ENCODE measurements around the gene RAB3A. TPM values are rescaled to one million over a fixed set of nuclear protein-coding genes. Genes with fewer than 3 reads are reported as not detected.
A peak's percentile ranks its signal among the peaks of the same experiment; 100 is the strongest.

Gene RAB3A
- total and polyA plus RNA-seq, 9 donors = 1.5 to 5.4 (median 3.7) TPM

DNA sequence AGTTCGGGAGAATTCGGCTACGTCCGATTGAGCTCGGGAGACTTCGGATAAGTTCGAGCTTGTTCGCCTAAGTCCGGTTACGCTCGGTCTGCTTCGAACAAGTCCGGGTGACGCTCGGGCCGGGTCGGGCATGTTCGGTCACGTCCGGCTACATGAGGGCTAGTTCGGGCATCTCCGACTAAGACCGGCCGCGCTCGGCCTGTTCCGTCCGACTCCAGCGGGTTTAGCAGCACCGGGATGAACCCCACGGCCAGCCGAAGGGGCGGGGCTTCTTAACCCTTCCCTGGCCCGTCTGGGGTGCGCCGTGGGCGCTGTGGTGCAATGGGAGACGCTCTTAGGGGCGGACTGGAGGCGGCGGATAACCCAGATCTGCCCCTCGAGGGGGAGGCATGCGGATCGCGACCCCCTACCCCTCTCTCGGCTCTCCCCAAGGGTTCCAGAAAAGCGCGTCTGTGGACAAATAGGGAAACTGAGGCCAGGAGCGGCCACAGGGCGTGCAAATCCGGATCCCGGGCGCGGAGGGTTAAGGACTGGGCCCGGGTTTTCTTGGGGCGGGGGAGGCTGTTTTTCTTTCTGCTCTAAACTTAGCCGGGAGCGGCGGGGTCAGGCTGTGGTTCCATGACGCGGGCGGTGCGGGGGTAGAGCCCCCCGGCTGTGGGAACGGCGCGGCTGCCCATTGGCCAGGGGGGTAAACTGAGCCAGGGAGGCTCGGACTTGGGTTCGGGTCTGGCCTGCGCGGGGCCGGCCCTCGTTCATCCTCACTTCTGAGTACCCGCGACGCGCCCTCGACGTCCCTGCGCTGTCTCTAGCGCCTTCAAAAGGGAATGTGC lies 20.9 kb upstream of the RAB3A start:
- Histone ChIP-seq H3K27ac (ENCODE audit: low read length) (peak overlapping the region; percentile 67), H3K4me1 (ENCODE audit: control insufficient read depth, insufficient read depth, low read length) (peaks cover 34% of the 10 kb centered on the region), H3K9me3 (replicated peaks; ENCODE audit: control insufficient read depth, low read depth, low read length) (no peaks in the 10 kb centered on the region), H3K27me3 (ENCODE audit: control insufficient read depth, insufficient read depth, low read length) (peaks cover 65% of the 10 kb centered on the region), H3K36me3 (ENCODE audit: control insufficient read depth, insufficient read depth, low read length) (no peaks in the 10 kb centered on the region), H3K4me3 (ENCODE audit: low read length) (peak overlapping the region; percentile 45)
- DNase-seq = peak; percentile 98
- 2% methylated on average over 78 of the region's 81 CpGs for WGBS (ENCODE audit: insufficient coverage)

DNA sequence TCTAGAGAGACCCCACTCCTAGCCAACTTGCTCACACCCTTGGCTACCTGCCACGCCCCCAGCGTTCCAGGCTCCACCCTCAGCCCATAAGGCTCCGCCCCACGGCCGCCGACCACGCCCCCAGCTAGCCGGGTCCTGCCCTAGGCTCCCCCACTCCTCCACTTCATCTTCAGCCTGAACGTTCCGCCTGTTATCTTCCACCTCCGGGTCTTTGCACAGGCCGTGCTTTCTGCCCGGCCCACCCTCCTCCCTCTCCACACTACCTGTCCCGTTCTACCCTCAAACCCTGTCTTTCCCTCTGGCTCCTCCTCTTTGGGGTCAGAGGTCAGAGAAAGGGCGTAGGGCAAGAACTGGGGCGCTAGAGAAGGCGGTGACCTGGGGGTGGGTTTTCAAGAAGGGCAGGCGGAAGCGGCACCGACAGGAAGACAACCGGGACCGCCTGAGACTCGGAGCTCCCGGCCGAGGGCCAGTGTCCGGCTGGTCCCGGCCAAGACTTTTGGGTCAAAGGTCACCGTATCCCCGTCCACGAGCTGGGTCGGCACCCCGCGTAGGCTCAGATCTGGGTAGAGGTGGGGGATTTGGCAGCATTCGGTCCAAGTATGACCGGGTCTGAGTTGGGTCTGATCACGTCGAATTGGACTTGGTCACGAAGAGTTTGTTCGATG lies 20.1 kb upstream of the RAB3A start:
- H3K4me3 ChIP-seq (ENCODE audit: low read length) = peak overlapping the region; percentile 45
- H3K27me3 ChIP-seq (ENCODE audit: control insufficient read depth, insufficient read depth, low read length) = peaks cover 63% of the 10 kb centered on the region
- H3K9me3 ChIP-seq (replicated peaks; ENCODE audit: control insufficient read depth, low read depth, low read length) = no peaks in the 10 kb centered on the region
- H3K4me1 ChIP-seq (ENCODE audit: control insufficient read depth, insufficient read depth, low read length) = peaks cover 34% of the 10 kb centered on the region
- 5% methylated on average over 35 of the region's 39 CpGs for WGBS (ENCODE audit: insufficient coverage)
- no peaks in the 10 kb centered on the region for H3K36me3 ChIP-seq (ENCODE audit: control insufficient read depth, insufficient read depth, low read length)
- peak overlapping the region; percentile 13 for H3K27ac ChIP-seq (ENCODE audit: low read length)
- peak; percentile 24 for DNase-seq

DNA sequence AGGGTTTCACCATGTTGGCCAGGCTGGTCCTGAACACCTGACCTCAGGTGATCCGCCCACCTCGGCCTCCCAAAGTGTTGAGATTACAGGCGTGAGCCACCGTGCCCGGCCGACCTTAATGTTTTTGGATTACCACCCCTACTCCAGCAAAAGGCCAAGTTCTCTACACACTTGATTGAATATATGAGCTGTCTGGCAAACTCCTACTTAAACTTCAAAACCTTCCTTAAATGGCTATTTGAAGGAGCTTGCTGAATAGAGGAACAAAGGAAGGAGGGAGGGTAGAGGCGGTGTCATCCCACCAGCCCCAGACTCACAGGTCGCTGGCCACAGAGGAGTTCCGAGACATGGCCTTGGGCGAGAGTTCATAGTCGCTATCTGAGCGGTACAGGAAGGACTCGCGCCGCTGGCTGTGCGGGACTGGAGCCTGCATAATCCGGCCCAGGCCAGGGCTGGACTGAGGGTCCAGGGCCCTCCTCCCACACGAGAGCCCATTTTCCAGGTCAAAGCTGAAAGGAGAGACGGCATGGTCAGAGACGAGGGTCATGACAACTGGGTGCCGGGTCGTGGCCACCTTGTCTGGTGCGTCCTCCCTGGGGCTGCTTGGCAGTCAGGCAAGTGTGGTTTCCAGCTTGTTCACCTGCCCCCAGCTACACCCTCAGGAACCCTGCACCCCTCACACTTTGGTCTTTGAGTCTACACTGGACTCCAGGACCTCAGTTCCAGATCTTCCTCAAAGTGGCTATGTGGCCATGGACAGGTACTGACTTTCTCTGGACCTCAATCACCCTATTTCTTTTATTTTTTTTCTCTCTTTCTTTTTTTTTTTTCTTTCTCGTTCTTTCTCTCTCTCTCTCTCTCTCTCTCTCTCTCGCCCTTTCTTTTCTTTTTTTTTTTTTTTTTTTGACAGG lies 18.2 kb upstream of the RAB3A start:
- peaks cover 57% of the 10 kb centered on the region for H3K27me3 ChIP-seq (ENCODE audit: control insufficient read depth, insufficient read depth, low read length)

DNA sequence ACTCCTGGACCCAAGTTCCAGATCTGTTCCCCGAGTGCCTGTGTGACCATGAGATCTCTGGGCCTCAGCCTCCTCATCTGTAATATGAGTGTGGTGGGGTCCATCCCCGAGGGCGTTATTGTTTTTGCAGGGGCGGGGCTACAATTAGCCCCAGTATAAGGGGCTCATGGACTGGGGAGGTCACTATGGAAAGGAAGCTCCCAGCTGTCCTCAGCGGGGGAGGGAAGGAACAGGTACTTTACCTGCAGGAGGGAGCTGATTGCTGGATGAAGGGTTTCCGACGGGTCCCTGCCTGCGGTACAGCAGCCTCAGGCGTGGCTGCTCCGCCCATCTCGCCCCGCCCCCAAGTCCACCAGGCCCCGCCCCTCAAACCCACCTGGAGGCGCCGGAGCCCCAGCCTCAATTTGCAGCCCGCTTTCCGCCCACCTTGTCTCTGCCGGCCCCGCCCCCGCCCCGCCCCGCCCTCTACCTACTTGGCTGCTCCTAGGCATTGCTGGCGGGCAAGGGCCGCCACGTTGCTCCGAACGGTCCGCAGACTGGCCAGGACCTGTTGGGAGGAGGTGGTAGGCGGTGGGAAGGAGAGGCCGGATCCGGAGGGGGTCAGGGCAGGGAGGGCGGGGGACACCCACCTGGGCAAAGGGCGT lies 16.9 kb upstream of the RAB3A start:
- no peak overlapping the region for H3K4me3 ChIP-seq (ENCODE audit: low read length)

More for the DNA sequence above, 18.2 kb upstream of the RAB3A start:
- no peak for DNase-seq
- Histone ChIP-seq H3K4me1 (ENCODE audit: control insufficient read depth, insufficient read depth, low read length) (peaks cover 21% of the 10 kb centered on the region), H3K27ac (ENCODE audit: low read length) (no peak overlapping the region), H3K36me3 (ENCODE audit: control insufficient read depth, insufficient read depth, low read length) (no peaks in the 10 kb centered on the region), H3K9me3 (replicated peaks; ENCODE audit: control insufficient read depth, low read depth, low read length) (no peaks in the 10 kb centered on the region), H3K4me3 (ENCODE audit: low read length) (no peak overlapping the region)
- 85% methylated on average over 19 of the region's 25 CpGs for WGBS (ENCODE audit: insufficient coverage)

DNA sequence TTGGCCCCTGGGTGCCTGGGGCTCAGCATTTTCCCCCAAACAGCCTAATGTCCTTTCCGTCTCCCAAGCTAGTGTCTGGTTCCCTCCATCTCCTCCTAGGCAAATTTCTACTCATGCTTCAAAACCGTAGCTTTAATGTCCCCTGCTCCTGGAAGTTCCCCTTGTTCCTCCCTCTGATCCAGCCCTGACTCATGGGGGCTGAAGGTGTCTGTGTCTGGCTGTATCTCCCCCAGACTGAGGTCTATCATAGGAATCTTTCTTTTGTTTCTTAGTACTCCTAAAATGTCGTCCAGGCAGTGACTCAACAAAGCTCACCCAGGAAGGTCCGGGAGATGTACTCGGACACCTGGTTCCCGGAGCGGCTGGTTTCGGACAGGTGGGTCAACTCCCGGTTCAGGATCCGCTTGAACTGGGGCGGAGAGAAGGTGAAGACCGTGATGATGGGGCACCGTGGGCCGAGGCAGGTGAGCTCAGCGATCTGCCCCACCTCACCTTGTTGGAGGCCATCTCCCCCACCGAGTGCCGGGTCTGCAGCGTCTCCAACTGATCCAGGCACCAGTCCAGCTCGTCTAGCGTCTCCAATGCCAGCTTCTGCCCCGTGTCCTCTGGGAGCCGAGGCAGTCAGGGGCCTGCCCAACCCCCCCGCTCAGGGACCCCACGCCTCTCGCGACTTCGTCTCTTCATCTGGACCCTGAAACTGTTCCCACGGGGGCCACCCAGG lies 16.2 kb upstream of the RAB3A start:
- 57% methylated on average over 25 of the region's 28 CpGs for WGBS (ENCODE audit: insufficient coverage)
- H3K27ac ChIP-seq (ENCODE audit: low read length) = no peak overlapping the region
- H3K27me3 ChIP-seq (ENCODE audit: control insufficient read depth, insufficient read depth, low read length) = peaks cover 38% of the 10 kb centered on the region
- no peak for DNase-seq
- no peaks in the 10 kb centered on the region for H3K9me3 ChIP-seq (replicated peaks; ENCODE audit: control insufficient read depth, low read depth, low read length)
- peaks cover 10% of the 10 kb centered on the region for H3K4me1 ChIP-seq (ENCODE audit: control insufficient read depth, insufficient read depth, low read length)
- H3K4me3 ChIP-seq (ENCODE audit: low read length) = no peak overlapping the region
- no peaks in the 10 kb centered on the region for H3K36me3 ChIP-seq (ENCODE audit: control insufficient read depth, insufficient read depth, low read length)

More for the DNA sequence above, 16.9 kb upstream of the RAB3A start:
- no peak overlapping the region for H3K27ac ChIP-seq (ENCODE audit: low read length)
- H3K9me3 ChIP-seq (replicated peaks; ENCODE audit: control insufficient read depth, low read depth, low read length) = no peaks in the 10 kb centered on the region
- 3% methylated on average over 11 of the region's 33 CpGs for WGBS (ENCODE audit: insufficient coverage)
- peaks cover 45% of the 10 kb centered on the region for H3K27me3 ChIP-seq (ENCODE audit: control insufficient read depth, insufficient read depth, low read length)
- no peaks in the 10 kb centered on the region for H3K36me3 ChIP-seq (ENCODE audit: control insufficient read depth, insufficient read depth, low read length)
- peaks cover 17% of the 10 kb centered on the region for H3K4me1 ChIP-seq (ENCODE audit: control insufficient read depth, insufficient read depth, low read length)
- DNase-seq = no peak

DNA sequence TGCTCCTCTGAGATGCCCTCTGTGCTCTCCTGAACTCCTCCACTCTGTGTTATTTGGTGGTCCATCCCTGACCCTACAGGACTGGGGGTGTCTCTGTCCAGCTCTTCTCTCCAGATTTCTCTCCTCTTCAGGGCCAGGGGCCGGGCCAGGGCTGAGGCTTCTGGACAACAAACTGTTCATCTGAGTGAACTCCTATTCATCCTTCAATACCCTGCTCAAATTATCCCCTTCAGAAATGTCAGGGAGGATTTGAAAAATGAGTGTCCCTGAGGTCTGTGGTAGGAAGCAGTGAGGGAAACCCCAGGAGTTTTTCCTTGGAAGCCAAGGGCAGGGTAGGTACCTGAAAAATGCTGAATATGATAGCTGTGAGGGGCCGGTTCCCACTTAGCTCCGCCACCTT lies 14.8 kb upstream of the RAB3A start:
- DNase-seq = no peak
- 100% methylated on average over 1 of the region's 3 CpGs for WGBS (ENCODE audit: insufficient coverage)
- no peak overlapping the region for H3K27ac ChIP-seq (ENCODE audit: low read length)
- H3K27me3 ChIP-seq (ENCODE audit: control insufficient read depth, insufficient read depth, low read length) = peaks cover 27% of the 10 kb centered on the region
- H3K9me3 ChIP-seq (replicated peaks; ENCODE audit: control insufficient read depth, low read depth, low read length) = no peaks in the 10 kb centered on the region
- H3K36me3 ChIP-seq (ENCODE audit: control insufficient read depth, insufficient read depth, low read length) = no peaks in the 10 kb centered on the region
- no peaks in the 10 kb centered on the region for H3K4me1 ChIP-seq (ENCODE audit: control insufficient read depth, insufficient read depth, low read length)
- H3K4me3 ChIP-seq (ENCODE audit: low read length) = no peak overlapping the region

DNA sequence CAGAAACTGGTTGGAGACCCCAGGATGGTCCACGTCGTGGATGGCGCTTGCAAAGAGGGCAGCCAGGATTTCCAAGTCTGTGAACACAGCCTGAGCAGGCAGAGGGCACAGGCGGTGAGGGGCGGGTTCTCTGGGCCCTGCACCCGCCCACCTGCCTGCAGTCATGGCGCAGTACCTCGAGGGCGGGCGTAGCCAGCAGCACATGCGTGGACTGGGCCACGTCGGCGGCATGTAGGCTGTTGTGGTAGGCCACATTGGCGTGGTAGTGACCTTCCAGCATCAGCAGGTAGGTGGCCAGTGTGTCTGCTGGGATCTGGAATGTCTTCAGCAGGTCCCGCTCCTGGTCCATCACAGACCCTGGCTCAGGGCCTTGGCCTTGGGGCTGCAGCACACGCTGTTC lies 14.3 kb upstream of the RAB3A start:
- Histone ChIP-seq H3K9me3 (replicated peaks; ENCODE audit: control insufficient read depth, low read depth, low read length) (no peaks in the 10 kb centered on the region), H3K36me3 (ENCODE audit: control insufficient read depth, insufficient read depth, low read length) (no peaks in the 10 kb centered on the region), H3K4me3 (ENCODE audit: low read length) (no peak overlapping the region), H3K27me3 (ENCODE audit: control insufficient read depth, insufficient read depth, low read length) (peaks cover 26% of the 10 kb centered on the region), H3K4me1 (ENCODE audit: control insufficient read depth, insufficient read depth, low read length) (no peaks in the 10 kb centered on the region), H3K27ac (ENCODE audit: low read length) (no peak overlapping the region)
- no peak for DNase-seq
- 84% methylated on average over 17 of the region's 17 CpGs for WGBS (ENCODE audit: insufficient coverage)

DNA sequence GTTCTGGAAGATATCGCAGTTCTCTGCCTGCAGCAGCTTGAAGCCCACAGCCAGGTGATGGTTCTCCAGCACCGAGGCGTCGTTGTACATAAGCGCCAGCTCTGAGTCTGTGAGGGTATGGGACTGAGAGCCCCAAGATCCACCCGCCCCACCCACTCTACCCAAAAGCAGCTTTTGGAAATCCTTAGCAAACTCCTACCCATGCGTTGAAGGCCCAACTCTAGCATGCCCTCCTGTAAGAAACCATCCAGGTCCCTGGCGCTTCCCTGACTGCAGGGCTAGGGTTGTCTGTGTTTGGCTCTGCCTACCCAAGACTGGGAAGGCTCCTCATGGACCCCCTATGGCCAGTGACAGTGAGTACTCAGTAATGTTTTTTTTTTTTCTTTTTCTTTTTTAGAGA lies 12.9 kb upstream of the RAB3A start:
- no peak for DNase-seq
- H3K27ac ChIP-seq (ENCODE audit: low read length) = no peak overlapping the region
- H3K36me3 ChIP-seq (ENCODE audit: control insufficient read depth, insufficient read depth, low read length) = no peaks in the 10 kb centered on the region
- no peaks in the 10 kb centered on the region for H3K4me1 ChIP-seq (ENCODE audit: control insufficient read depth, insufficient read depth, low read length)
- H3K9me3 ChIP-seq (replicated peaks; ENCODE audit: control insufficient read depth, low read depth, low read length) = no peaks in the 10 kb centered on the region
- WGBS (ENCODE audit: insufficient coverage) = 100% methylated on average over 1 of the region's 8 CpGs
- H3K4me3 ChIP-seq (ENCODE audit: low read length) = no peak overlapping the region
- H3K27me3 ChIP-seq (ENCODE audit: control insufficient read depth, insufficient read depth, low read length) = peaks cover 18% of the 10 kb centered on the region

DNA sequence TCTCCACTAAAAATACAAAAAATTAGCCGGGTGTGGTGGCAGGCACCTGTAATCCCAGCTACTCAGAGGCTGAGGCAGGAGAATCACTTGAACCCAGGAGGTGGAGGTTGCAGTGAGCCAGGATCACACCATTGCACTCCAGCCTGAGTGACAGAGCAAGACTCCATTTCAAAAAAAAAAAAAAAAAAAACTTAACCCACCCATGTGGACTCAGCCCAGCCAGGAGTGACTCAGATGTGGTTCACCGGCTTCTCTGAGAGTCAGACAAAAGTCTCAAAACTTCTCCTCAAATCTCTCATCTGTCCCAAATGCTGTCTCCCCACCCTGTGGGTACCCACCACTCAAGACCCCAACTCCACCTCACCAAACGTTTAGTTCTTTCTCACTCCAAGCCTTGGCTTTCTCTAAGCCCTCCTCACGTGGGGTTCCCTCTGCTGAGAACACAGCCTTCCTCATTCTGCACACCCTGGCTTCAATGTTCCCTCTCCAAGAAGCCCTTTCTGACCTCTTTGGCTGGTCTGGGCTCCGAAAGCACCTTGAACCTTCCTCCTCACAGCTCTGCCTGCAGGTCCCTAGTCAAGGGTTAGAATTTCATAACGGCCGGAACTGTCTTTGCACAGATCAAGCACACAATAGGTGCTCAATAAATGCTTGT lies 11.1 kb upstream of the RAB3A start:
- no peak for DNase-seq
- no peaks in the 10 kb centered on the region for H3K9me3 ChIP-seq (replicated peaks; ENCODE audit: control insufficient read depth, low read depth, low read length)
- H3K36me3 ChIP-seq (ENCODE audit: control insufficient read depth, insufficient read depth, low read length) = no peaks in the 10 kb centered on the region
- H3K4me1 ChIP-seq (ENCODE audit: control insufficient read depth, insufficient read depth, low read length) = no peaks in the 10 kb centered on the region
- no peak overlapping the region for H3K27ac ChIP-seq (ENCODE audit: low read length)
- no peak overlapping the region for H3K4me3 ChIP-seq (ENCODE audit: low read length)
- 35% methylated on average over 4 of the region's 7 CpGs for WGBS (ENCODE audit: insufficient coverage)
- peaks cover 10% of the 10 kb centered on the region for H3K27me3 ChIP-seq (ENCODE audit: control insufficient read depth, insufficient read depth, low read length)

Measured in muscle of leg (tissue), 11 donors.